Measurements from ENCODE around the gene GAS6. TPM values are rescaled to one million over a fixed set of nuclear protein-coding genes. Genes with fewer than 3 reads are reported as not detected.

The GAS6 gene
- total RNA-seq, 1 donor from 2014 or later: 42.9 TPM

DNA sequence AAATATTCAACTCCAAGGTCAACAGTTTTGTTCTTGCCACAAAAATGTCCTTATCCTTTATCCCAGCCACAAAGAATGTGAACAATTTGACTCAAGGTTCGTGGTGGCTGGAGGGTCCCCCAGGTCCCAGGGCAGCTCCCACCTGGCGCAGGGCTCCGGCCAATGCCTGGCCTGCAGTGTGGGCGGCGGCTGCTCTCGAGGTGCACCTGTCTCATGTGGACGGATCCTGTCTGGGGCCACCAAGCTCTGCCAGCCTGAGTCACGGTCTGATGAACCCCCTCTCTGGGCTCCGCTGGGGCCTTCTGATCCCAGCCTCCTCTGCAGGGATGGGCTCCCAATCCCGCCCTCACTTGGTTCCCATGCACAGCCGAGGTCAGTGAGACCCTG, 49.4 kb downstream of the GAS6 start:
- H3K9me3 Mint-ChIP-seq: no peaks in the 10 kb centered on the region
- peaks cover 9% of the 10 kb centered on the region for H3K4me1 Mint-ChIP-seq (ENCODE audit: unreplicated experiment)
- peaks cover 2% of the 10 kb centered on the region for H3K27me3 Mint-ChIP-seq
- no peak overlapping the region for H3K4me3 Mint-ChIP-seq
- DNase-seq (ENCODE audit: extremely low spot score, unreplicated experiment): no peak
- no peaks in the 10 kb centered on the region for H3K36me3 Mint-ChIP-seq
- TF ChIP-seq, protein P1, sequence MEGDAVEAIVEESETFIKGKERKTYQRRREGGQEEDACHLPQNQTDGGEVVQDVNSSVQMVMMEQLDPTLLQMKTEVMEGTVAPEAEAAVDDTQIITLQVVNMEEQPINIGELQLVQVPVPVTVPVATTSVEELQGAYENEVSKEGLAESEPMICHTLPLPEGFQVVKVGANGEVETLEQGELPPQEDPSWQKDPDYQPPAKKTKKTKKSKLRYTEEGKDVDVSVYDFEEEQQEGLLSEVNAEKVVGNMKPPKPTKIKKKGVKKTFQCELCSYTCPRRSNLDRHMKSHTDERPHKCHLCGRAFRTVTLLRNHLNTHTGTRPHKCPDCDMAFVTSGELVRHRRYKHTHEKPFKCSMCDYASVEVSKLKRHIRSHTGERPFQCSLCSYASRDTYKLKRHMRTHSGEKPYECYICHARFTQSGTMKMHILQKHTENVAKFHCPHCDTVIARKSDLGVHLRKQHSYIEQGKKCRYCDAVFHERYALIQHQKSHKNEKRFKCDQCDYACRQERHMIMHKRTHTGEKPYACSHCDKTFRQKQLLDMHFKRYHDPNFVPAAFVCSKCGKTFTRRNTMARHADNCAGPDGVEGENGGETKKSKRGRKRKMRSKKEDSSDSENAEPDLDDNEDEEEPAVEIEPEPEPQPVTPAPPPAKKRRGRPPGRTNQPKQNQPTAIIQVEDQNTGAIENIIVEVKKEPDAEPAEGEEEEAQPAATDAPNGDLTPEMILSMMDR (conservative IDR thresholded peaks at IDR 0.05): no peak
- H3K27ac Mint-ChIP-seq: no peak overlapping the region

DNA sequence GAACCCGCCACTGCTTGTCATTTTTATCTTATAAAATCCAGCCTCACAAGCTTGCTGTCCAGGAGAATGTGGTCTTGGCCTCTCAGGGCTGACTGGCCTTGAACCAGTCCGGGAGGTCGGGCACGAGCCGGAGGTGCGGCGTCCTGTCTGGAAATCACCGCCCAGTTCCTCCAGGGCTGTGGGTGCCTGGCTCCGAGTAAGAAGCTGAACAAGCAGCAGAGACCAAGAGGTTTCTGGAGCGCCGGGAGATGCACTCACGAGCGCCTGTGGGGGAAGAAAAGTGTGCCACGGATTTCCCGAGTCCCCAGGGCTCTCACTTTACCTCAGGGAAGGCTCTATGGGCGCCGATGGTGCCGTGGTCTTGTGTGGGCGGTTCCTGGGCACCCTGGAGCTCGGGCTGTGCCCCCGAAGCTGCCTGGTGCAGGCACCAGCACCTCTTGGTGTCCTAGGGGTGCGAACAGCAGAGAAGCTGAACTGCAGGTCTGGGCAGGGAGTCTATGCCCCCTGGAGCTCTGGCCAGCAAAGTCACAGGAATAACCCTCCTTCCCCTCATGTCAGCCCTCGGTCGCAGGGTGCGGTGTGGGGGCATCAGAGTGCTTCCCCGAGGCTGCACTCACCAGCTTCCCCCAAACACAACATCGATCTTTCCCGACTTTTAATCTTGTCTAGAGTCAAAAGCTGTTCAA, 50.0 kb downstream of the GAS6 start:
- no peak overlapping the region for H3K27ac Mint-ChIP-seq
- TF ChIP-seq, protein P1 (conservative IDR thresholded peaks at IDR 0.05): no peak
- peaks cover 2% of the 10 kb centered on the region for H3K27me3 Mint-ChIP-seq
- DNase-seq (ENCODE audit: extremely low spot score, unreplicated experiment): no peak
- H3K4me1 Mint-ChIP-seq (ENCODE audit: unreplicated experiment): peaks cover 9% of the 10 kb centered on the region
- no peaks in the 10 kb centered on the region for H3K9me3 Mint-ChIP-seq
- no peak overlapping the region for H3K4me3 Mint-ChIP-seq
- H3K36me3 Mint-ChIP-seq: no peaks in the 10 kb centered on the region

DNA sequence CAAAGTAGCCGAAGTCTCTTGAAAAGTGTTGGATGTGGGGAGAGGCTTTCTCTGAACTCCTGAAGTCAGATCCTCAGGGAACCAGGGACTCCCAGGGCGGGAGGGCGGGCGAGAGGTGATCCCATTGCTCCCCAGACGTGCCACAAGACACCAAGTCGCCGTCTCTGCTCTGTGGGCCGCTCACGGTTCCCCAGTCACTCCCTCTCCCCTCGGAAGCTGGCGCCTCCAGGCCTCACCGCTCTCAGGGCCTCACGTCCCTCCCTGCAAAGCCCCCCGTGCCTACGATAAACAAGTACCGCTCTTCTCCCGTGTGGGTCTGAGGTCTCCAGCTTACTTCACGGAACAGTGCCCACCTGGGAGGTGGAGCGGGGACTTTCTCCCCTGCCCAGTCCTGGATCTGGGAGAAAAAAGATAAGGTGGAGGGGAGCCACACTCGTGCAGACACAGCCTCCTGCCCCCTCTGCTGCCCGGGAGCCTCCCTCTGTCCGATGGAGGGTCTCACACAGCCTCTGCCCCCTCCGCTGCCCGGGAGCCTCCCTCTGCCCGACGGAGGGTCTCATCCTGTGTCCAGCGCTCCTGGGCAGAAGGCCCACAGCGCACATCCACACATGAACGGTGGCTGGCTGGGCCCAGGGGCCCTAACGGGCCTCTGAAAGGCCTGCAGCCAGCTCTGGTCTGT, 50.7 kb downstream of the GAS6 start:
- Mint-ChIP-seq H3K36me3 (no peaks in the 10 kb centered on the region), H3K4me1 (ENCODE audit: unreplicated experiment) (peaks cover 9% of the 10 kb centered on the region), H3K27me3 (peaks cover 2% of the 10 kb centered on the region), H3K27ac (no peak overlapping the region), H3K9me3 (no peaks in the 10 kb centered on the region), H3K4me3 (no peak overlapping the region)
- TF ChIP-seq, protein P1 (conservative IDR thresholded peaks at IDR 0.05): no peak
- DNase-seq (ENCODE audit: extremely low spot score, unreplicated experiment): no peak

DNA sequence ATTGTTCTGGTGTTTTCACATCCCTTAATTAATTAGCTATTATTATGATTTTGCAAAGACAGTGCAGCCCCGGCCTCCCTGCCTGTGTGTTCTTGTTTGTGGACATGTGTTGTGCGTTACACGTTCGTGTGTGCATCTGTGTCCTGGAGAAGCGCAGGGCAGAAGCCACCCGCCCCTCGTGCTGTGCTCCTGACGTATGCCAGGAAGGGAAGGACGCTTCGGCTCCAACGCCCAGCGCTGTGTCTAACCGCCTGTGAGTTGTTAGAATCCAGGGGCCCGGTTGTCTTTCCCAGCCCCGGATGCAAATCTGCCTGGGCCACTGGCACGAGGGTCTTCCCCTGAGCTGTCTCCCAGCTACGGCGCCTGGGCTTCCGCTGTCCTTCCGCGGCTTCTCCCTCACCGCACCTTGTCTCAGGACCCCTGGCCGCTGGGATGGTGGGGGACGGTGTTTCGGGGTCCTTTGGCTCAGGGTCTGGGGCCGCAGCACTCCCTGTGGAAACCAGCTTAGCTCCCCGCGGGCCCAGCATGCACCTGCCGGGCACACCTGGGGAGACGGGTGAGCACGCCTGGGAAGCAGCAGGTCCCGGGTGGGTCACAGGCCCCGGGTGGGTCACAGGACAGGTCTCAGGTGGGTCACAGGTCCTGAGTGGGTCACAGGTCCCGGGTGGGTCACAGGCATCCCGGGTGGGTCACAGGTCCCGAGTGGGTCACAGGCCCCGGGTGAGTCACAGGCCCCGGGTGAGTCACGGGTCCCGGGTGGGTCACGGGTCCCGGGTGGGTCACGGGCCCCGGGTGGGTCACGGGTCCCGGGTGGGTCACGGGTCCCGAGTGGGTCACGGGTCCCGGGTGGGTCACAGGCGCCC, 51.5 kb downstream of the GAS6 start:
- peaks cover 6% of the 10 kb centered on the region for H3K4me1 Mint-ChIP-seq (ENCODE audit: unreplicated experiment)
- TF ChIP-seq, protein P1 (conservative IDR thresholded peaks at IDR 0.05): no peak

DNA sequence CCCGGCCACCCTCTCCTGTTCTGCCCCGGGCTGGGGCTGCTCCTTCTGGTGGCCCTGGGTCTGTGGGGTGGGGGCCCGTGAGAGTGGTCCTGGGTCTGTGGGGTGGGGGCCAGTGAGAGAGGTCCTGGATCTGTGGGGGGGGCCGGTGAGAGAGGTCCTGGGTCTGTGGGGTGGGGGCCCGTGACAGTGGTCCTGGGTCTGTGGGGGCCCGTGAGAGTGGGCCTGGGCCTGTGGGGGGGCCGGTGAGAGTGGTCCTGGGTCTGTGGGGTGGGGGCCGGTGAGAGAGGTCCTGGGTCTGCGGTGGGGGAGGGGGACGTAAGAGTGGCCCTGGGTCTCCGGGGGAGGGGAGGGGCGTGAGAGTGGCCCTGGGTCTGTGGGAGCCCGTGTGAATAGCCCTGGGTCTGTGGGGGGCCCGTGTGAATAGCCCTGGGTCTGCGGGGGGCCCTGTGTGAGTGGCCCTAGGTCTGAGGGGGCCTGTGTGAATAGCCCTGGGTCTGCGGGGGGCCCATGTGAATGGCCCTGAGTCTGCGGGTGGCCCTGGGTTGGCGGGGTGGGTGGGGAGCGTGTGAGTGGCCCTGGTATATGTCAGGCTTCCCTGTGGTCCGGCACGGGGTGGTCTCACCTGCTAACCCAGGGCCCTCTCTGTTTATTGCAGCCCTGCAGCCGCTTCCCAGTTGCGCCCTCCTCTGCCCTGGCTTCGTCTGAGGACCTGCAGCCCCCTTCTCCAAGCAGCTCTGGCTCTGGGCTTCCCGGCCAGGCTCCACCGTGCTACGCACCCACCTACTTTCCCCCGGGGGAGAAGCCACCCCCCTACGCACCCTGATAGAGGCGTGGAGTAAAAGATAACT, 52.6 kb downstream of the GAS6 start:
- Mint-ChIP-seq H3K9me3 (no peaks in the 10 kb centered on the region), H3K27ac (no peak overlapping the region), H3K27me3 (no peaks in the 10 kb centered on the region), H3K4me3 (no peak overlapping the region), H3K4me1 (ENCODE audit: unreplicated experiment) (no peaks in the 10 kb centered on the region), H3K36me3 (no peaks in the 10 kb centered on the region)
- DNase-seq (ENCODE audit: extremely low spot score, unreplicated experiment): no peak
- TF ChIP-seq, protein P1 (conservative IDR thresholded peaks at IDR 0.05): no peak

More for the DNA sequence above, 51.5 kb downstream of the GAS6 start:
- Mint-ChIP-seq H3K27me3 (peaks cover 2% of the 10 kb centered on the region), H3K4me3 (no peak overlapping the region), H3K36me3 (no peaks in the 10 kb centered on the region), H3K27ac (no peak overlapping the region), H3K9me3 (no peaks in the 10 kb centered on the region)
- no peak for DNase-seq (ENCODE audit: extremely low spot score, unreplicated experiment)

All from type B pancreatic cell (in vitro differentiated cells).